ENCODE results near the gene ST3GAL5.
"Not testable (repeated sequence)": the region's sequence is repeated elsewhere in the genome, so short reads cannot be mapped to it uniquely, and the experiment has no call there.

GRCh38 chr2:85880716-85881328, 8.0 kb downstream of the ST3GAL5 start:
- TF ChIP-seq POLR2A, CTCF, EP300 (IDR thresholded peaks at IDR 0.05): not testable (repeated sequence)
